Hepatic stellate cell (primary cell): ENCODE measurements around the gene FAM171A1.
A peak's percentile ranks its signal among the peaks of the same experiment; 100 is the strongest.

Experiments
- DNase-seq: peaks from one replicate; pipeline ENCODE4 v3.0.0; 2011; ENCODE audit warnings: low spot score

Gene FAM171A1

DNA sequence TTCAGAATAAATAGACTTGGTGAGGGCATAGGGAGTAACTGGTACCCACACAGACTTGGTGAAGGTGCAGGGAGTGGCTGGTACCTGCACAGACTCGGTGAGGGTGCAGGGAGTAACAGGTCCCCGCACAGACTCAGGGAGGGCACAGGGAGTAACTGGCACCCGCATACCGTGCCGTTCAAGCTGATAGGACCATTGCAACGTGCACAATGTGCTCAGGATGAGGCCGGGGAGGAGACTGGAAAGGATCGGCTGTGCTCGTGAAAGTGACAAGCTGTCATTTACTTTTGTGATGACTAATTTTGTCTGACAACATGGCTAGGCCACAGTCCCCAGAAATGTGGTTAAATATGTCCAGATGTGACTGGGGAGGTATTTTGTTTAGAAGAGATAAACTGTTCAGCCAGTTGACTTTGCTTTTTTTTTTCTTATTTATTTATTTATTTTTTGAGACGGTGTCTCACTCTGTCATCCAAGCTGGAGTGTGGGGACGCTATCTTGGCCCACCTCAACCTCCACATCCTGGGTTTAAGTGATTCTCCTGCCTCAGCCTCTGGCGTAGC lies 126.4 kb downstream of the FAM171A1 start:
- no peak for DNase-seq

- no peak for DNase-seq
Measured at GRCh38 chr10:15242261-15242840, 128.7 kb downstream of the FAM171A1 start.

- no peak for DNase-seq
Measured at GRCh38 chr10:15241306-15241705, 129.8 kb downstream of the FAM171A1 start.

DNA sequence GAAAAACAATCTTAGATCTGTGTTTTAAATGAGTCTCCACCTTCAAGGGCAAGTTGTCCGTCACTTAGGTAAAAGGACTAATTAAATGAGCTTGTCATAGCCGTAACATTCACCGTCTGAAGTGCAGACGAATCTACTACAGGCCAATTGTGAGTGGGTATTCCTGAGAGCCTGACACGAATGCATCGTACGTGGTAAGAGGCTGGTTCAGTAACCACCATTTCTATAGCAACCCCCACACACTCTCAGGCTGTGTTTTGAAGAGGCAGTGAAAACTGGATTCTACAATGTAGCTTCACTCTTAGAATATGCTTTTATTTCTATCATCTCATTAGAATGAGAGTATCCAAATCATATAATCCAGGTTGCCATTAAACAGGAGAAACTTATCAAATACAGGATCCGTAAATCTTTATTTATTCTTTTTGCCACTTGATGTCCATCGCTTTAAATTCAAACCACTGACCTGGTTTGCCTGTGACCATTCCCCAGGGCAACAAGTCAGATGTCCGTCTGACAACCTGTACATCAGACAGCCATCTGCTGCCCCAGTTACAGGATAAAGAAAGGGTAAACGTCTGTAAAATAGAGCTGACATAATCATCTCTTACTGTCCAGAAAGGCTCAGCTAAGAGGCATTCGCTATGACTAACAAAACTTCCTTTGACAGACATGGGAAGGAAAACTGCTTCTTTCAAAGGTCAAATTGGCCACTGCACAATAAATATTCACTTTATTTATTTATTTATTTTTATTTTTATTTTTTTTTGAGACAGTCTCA lies 132.3 kb downstream of the FAM171A1 start:
- DNase-seq: no peak

DNA sequence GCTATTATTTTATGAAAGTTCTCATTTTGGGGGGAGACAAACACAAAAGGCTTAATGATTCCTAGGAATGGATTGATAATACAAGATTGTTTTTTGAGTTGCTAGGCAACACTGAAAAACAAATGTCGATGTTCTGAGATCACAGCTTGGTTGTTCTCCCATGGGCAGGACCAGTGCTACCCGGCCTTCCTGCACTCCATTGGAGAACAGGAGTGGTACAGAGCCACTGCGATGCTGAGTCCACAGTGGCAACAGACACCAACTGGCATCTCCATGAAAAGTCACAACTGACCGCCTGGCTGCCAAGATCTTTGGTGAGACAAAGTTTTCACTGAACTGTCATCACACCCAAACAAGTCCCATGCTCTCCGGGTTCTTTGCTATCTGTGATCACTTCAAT lies 133.7 kb downstream of the FAM171A1 start:
- DNase-seq: peak; percentile 37

DNA sequence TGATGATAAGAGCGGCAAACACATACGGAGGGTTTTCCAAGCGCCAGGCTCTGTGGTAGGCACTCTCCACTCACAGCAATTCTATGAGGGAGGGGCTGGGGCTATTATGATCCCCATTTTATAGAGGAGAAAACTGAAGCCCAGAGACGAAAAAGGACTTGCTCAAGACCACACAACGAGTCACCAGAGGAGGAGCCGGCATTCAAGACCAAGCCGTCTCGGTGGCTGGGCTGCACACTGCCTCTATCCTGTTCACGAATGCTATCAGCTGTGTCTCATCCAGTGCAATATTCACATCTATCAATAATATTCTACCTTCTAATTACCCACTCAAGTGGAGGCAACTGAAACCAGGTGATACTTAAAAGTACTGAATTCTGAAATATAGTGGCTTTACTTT lies 134.7 kb downstream of the FAM171A1 start:
- no peak for DNase-seq

DNA sequence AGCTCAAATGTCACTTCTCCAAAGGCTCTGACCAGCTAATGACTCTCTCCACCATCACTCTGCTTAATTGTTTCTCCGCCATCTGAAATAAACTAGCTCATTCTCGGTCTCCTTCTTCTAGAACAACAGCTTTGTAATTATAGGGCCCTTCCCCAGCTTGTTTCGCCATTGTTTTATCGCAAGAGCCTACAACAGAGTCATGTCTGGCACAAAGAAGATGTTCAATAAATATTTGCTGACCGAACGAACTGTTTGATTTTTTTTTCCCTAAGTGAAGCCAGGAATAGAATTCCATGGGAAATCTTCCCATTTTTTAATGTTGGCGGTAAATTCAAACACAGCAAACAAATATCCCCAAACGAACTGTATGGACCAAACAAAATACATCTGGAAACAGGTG lies 138.8 kb downstream of the FAM171A1 start:
- no peak for DNase-seq

DNA sequence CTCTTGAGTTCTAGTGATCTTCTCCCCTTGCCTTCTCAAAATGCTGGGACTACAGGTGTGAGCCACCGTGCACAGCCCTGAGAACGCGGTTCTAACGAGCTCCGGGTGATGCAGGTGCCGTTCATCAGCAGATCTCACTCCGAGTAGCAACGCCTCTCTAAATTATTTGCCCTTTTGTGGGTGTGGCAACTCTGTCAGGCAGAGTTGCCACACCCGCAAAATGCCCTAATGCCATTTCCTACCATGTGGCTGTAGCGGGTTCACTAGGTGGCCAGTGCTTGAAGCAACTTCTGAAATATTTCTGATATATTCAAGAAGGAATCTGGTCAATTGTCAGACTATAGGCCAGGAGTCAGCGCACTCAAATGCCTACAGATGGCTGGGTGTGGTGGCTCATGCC lies 139.7 kb downstream of the FAM171A1 start:
- DNase-seq: no peak

GRCh38 chr10:15230257-15230656 lies 140.8 kb downstream of the FAM171A1 start:
- DNase-seq: no peak

DNA sequence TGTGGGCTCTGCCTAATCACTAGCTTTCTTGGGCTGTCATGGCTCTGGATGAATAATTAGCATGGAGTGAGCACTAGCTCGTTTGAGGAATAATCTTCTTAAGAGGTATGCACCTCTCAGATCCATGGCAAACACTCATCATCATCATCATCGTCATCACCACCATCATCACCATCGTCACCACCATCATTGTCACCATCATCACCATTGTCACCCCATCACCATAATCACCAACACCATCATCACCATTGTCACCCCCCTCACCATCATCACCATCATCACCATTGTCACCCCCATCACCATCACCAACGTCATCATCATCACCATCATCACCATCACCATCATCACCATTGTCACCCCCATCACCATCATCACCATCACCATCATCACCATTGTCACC lies 141.8 kb downstream of the FAM171A1 start:
- no peak for DNase-seq

DNA sequence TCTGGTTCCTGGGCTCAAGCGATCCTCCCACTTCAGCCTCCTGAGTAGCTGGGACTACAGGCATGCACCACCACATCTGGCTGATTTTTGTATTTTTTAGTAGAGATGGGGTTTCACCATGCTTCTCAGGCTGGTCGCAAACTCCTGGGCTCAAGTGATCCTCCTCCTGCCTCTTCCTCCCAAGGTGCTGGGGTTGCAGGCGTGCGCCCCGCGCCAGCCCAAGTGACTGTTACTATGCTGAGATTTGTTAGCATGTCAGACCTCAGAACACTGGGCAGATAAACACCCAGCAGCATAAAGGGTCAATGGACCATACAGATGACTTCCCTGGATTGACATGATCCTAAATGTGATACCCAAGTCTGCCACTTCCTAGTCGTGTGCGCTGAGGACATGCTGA lies 142.7 kb downstream of the FAM171A1 start:
- no peak for DNase-seq

DNA sequence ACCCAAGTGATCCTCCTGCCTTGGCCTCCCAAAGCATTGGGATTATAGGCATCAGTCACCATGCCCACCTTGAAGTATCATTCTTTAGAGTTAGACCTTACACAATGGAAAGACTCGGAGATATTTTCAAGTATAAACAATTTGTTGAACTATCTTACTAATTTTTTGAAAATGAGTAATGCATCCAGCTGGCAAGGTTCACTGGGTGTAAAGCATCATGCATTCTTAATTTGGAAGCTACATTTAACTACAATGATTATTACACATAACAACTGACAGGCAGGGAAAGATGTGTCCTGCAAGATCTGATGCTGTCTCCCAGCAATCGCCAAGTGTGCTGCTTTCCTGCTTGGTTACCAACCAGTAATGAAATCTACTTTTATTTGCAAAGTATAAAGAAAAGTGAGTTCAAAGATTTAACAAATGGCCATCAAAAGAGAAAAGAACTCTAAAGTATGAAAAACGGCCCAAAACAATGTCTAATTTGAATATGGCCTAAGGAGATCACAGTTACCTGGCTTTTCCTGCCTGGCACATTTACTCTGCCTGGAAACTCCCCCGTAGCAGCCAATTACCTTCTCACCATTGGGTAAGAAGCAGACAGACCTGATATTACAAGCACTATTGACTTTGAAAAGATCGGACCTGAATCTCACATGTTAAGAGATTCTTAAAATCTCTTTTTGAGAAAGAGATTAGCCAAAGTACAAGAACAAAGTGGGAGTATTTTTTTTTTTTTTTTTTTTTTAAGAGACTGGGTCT lies 143.3 kb downstream of the FAM171A1 start:
- DNase-seq: peak; percentile 26

DNA sequence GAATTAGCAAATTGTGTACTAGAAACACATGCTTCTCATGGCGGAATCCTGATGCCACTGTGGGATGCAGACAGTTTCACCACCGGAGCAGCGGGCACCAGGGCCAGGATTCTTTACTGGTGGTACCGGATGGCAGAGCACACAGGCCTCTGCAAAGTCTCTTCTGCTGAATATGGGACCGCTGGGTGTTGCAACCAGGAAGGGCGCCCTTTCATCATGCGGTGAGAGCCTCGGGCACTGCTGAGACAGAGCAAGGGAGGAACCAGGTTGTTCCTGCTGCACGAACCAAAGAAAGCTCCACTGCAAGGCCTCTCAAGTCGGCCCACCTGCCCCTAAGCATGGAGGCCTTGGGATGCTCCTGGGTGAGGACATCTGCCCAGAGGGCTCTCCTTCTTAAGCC lies 145.6 kb downstream of the FAM171A1 start:
- no peak for DNase-seq

DNA sequence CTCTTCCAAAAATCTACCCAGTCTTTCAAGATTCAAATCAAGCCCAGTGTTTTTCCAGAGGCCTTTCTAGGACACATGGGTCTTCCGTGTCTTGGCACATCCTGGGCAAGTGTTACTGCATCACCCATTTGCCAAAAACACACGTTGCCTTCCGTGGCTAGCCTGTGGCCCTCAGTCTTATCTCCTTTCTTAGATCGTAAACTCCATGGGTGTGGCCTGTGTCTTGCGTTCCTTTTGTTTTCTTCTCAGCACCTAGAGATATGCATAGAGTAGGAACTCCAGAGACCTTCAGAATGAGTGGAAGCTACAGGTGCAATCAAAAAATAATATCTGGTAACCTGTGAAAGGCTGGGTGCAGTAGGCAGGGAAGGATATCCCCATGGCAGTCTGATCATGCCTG lies 146.1 kb downstream of the FAM171A1 start:
- no peak for DNase-seq

DNA sequence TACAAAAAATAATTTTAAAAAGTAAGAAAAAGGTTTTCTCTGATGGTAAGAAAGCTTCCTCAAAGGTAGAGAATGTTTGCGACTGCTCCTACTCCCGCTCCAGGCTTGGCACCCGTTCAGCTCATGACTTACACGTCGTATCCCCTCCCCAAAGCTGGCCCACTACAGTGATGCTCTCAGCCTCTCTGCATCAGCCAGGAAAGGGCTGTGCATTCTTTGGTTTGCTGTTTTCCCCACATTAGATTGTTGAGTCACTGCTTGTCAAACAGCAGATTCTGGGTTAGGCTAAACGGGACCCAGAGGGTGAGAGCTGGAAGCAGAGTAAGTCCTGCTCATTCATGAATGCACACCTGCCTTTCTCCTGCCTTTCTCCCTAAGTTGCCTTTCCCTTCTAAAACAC lies 147.9 kb downstream of the FAM171A1 start:
- peak; percentile 68 for DNase-seq

- no peak for DNase-seq
Measured at GRCh38 chr10:15222511-15222910, 148.6 kb downstream of the FAM171A1 start.

- DNase-seq: no peak
Measured at GRCh38 chr10:15220445-15220844, 150.6 kb downstream of the FAM171A1 start.

DNA sequence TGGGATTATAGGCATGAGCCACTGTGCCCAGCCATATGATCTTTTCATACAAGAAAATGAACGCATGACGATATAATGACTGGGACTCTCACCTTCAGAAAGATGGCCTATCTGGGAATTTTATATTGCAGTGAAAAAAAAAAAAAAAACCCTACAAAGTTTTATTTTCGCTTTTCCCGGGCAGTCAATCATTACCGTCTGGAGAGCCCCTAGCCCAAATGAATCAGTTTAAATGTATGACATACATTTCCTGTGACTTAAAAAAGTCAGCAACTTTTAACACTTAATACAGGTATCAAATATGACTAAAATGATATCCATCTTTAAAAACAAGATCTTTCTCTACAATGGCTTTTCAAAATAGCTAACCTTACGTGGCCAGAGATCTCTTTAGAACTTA lies 154.4 kb downstream of the FAM171A1 start:
- DNase-seq: no peak

GRCh38 chr10:15214237-15214636 lies 156.9 kb downstream of the FAM171A1 start:
- no peak for DNase-seq

DNA sequence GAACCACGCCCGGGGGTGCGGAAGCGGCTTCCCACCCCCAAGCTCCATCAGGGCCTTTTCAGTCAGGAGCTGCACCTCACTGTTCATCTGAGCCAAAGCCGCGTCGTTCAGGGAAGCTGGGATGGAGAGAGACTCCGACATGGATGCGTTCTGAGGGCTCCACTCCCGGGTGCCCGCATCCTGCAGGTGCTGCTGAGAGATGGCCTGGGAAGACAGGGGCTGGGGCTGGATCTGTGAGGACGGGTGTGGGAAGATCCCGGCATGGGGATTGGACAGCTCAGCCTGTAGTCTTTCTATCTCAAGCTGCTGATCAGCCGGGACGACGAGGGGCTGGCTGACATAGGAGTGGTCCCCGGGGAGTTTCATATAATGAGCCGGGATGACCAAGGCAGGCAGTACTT lies 157.6 kb downstream of the FAM171A1 start:
- no peak for DNase-seq

- DNase-seq: peak; percentile 93
Measured at GRCh38 chr10:15211464-15211979, 159.6 kb downstream of the FAM171A1 start.

- DNase-seq: no peak
Measured at GRCh38 chr10:15210521-15210920, 160.6 kb downstream of the FAM171A1 start.
